ENCODE results near the gene RAPGEF4.

RAPGEF4 gene

GRCh38 chr2:172953970-172954852, 218.6 kb downstream of the RAPGEF4 start:
- no peaks in the 10 kb centered on the region for H3K9me3 Mint-ChIP-seq
- DNase-seq: no peak
- H3K36me3 Mint-ChIP-seq: no peaks in the 10 kb centered on the region
- no peaks in the 10 kb centered on the region for H3K4me1 Mint-ChIP-seq
- peaks cover 11 to 35% of the 10 kb centered on the region in 2 donors for H3K27me3 Mint-ChIP-seq
- no peak overlapping the region for H3K27ac Mint-ChIP-seq
- no peak for ATAC-seq (replicated peaks)
- H3K4me3 Mint-ChIP-seq: no peak overlapping the region

DNA sequence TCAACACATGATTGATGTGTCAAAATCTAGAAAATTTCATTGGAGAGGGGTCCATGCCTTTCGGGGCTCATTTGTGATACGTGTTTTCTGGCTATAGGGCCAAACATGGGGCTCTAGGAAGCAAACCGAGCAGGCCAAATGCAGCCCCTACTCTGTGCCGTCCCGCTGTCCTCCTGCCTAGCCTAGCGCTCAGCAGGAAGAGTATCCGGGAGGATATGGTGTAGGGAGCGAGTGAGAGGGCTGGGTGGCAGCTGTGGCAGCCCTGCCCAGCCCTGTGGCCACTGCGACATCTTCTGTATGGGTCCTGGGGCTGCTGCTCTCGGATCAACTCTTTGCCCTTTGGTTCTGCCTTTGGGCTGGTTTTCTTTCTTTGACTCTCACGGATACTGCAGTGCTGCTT, 219.9 kb downstream of the RAPGEF4 start:
- H3K36me3 Mint-ChIP-seq: no peaks in the 10 kb centered on the region
- no peak overlapping the region for H3K4me3 Mint-ChIP-seq
- no peaks in the 10 kb centered on the region for H3K4me1 Mint-ChIP-seq
- peaks cover 16 to 40% of the 10 kb centered on the region in 2 donors for H3K27me3 Mint-ChIP-seq
- DNase-seq (no peak), ATAC-seq (replicated peaks) (no peak)
- no peak overlapping the region for H3K27ac Mint-ChIP-seq
- H3K9me3 Mint-ChIP-seq: no peaks in the 10 kb centered on the region

DNA sequence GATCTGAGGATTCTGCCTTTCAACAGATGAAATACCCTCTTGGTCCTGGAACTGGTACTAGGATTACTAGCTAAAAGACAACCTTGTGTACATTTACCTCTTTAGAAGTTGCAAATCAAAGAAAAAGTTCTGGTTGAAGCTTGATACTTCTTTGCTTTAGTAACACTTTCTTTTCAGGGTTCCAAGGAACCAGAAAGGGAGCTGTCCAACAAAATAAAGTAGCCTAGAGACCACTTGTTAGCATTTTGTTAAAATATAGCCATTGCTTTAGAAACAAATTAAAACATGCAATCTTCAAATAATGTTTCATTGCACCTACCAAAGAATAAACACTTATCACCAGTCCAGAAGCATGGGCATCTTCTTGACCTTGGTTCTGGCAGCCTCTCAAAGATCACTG, 222.1 kb downstream of the RAPGEF4 start:
- DNase-seq (no peak), ATAC-seq (replicated peaks) (no peak)
- peaks cover 16 to 33% of the 10 kb centered on the region in 2 donors for H3K27me3 Mint-ChIP-seq
- H3K36me3 Mint-ChIP-seq: no peaks in the 10 kb centered on the region
- H3K27ac Mint-ChIP-seq: no peak overlapping the region
- H3K9me3 Mint-ChIP-seq: no peaks in the 10 kb centered on the region
- H3K4me1 Mint-ChIP-seq: no peaks in the 10 kb centered on the region
- H3K4me3 Mint-ChIP-seq: no peak overlapping the region

DNA sequence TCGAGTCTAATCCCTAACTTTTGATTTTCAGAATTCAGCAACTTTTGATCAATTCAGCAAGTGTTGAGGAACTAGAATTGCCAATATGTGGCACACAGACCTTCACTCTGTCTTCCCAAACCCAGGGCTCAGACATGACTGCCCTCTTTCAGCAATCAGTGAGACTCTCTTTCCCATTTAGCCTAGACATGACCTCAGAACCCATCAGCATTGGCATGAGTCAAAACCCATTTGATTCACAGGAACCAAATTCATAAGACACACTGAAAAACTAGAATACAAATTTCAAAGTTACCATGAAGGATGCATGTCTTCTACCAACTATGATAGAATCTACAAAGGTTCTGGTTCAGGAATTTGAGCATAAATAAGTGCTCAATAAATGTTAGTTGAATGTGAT, 226.4 kb downstream of the RAPGEF4 start:
- Mint-ChIP-seq H3K9me3 (no peaks in the 10 kb centered on the region), H3K4me1 (peaks cover 0 to 1% of the 10 kb centered on the region in 2 donors), H3K4me3 (no peak overlapping the region), H3K27ac (no peak overlapping the region), H3K27me3 (peaks cover 11 to 13% of the 10 kb centered on the region in 2 donors), H3K36me3 (no peaks in the 10 kb centered on the region)
- ATAC-seq (replicated peaks) (no peak), DNase-seq (no peak)

- no peak overlapping the region for H3K4me3 Mint-ChIP-seq
- H3K27ac Mint-ChIP-seq: no peak overlapping the region
- peaks cover 11 to 13% of the 10 kb centered on the region in 2 donors for H3K27me3 Mint-ChIP-seq
- DNase-seq: no peak
- H3K36me3 Mint-ChIP-seq: no peaks in the 10 kb centered on the region
- peaks cover 0 to 1% of the 10 kb centered on the region in 2 donors for H3K4me1 Mint-ChIP-seq
- H3K9me3 Mint-ChIP-seq: no peaks in the 10 kb centered on the region
- peak; percentile 27 to 48 for ATAC-seq (replicated peaks)
Observed at GRCh38 chr2:172962824-172963223, 227.2 kb downstream of the RAPGEF4 start.

- peaks cover 1 to 5% of the 10 kb centered on the region in 2 donors for H3K27me3 Mint-ChIP-seq
- no peaks in the 10 kb centered on the region for H3K36me3 Mint-ChIP-seq
Observed at GRCh38 chr2:172964511-172965139, 229.0 kb downstream of the RAPGEF4 start.

DNA sequence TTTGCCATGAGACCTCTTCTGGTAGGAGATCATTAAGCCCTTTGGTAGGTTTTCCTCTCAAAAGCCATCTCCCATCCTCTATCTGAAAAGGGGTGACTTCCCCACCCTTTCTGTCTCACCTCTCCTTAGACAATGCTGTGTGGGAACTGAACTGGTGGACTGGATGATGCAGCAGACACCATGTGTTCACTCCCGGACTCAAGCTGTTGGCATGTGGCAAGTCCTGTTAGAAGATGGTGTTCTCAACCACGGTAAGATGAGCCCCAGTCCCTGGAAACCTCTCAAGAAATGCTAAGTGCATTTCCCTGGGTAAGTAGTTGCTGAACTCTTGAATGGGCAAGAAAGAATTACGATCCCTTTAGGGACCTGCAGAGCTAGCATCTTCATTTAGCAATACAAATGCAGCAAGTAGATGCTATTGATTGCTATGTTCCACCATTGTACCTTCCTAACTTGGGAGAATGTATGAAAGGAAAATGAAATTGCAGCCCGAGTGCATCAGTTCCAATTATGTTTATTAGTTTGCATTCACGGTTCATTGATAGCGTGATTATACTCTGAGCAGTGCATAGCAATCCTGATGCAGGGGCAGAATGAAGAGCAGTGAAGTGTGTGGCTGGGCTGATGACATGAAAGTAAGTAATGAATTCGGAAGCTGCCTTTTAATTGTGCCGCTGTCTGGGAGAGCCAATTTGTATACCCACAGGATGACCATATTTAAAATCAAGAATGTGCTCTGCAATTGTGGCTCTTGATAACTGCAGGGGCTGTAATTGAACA, 230.0 kb downstream of the RAPGEF4 start:
- Mint-ChIP-seq H3K4me1 (peaks cover 0 to 1% of the 10 kb centered on the region in 2 donors), H3K36me3 (no peaks in the 10 kb centered on the region), H3K4me3 (no peak overlapping the region), H3K27me3 (peaks cover 7 to 10% of the 10 kb centered on the region in 2 donors), H3K27ac (no peak overlapping the region), H3K9me3 (no peaks in the 10 kb centered on the region)
- ATAC-seq (replicated peaks) (no peak), DNase-seq (no peak)

More at GRCh38 chr2:172964511-172965139, 229.0 kb downstream of the RAPGEF4 start:
- Mint-ChIP-seq H3K9me3 (no peaks in the 10 kb centered on the region), H3K4me3 (no peak overlapping the region), H3K27ac (no peak overlapping the region), H3K4me1 (peaks cover 0 to 1% of the 10 kb centered on the region in 2 donors)
- no peak for ATAC-seq (replicated peaks)
- DNase-seq: no peak

- DNase-seq (no peak), ATAC-seq (replicated peaks) (no peak)
- H3K4me3 Mint-ChIP-seq: no peak overlapping the region
- H3K9me3 Mint-ChIP-seq: no peaks in the 10 kb centered on the region
- H3K27me3 Mint-ChIP-seq: peaks cover 11 to 14% of the 10 kb centered on the region in 2 donors
- H3K4me1 Mint-ChIP-seq: peaks cover 0 to 1% of the 10 kb centered on the region in 2 donors
- H3K27ac Mint-ChIP-seq: no peak overlapping the region
- no peaks in the 10 kb centered on the region for H3K36me3 Mint-ChIP-seq
Observed at GRCh38 chr2:172967036-172967982, 231.7 kb downstream of the RAPGEF4 start.

DNA sequence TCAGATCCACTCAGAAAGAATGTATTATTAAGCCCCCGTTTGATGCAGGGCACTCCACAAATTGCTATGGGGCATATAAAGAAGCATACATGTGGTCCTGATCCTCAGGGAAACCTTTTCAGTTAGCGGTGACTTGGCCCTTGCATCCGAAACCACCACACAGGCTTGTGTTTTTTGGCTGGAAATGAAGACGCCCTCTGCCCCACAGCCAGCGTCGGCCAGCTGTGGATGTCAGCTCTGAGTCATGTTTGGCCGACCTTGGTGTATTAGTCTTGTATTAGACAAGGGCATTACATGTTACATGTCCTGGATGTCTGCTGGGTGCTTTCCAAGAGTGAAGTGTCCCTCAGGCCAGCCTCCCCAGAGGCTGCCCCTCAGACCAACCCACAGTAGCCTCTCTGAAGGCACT, 232.4 kb downstream of the RAPGEF4 start:
- ATAC-seq (replicated peaks) (no peak), DNase-seq (no peak)
- Mint-ChIP-seq H3K4me3 (no peak overlapping the region), H3K9me3 (no peaks in the 10 kb centered on the region), H3K27ac (no peak overlapping the region), H3K27me3 (peaks cover 11 to 15% of the 10 kb centered on the region in 2 donors), H3K36me3 (no peaks in the 10 kb centered on the region), H3K4me1 (no peaks in the 10 kb centered on the region)

DNA sequence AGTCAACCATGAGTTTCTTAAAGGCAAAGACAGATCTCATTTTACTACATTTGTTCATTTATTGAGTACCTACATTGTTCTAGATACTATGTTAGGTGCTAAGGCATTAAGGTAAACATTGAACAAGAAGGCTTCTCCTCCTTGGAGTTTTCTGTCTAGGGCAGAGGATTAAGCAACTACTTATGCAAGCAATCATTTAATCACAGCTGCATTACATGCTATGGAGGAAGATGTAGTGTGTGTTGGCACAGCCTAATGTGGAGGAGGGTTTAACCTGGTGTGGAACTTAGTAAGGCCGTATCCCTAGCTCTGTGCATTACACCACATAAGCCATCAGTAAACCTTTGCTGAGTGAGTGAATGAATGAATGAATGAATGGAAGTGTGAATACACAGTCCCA, 233.5 kb downstream of the RAPGEF4 start:
- no peaks in the 10 kb centered on the region for H3K9me3 Mint-ChIP-seq
- H3K4me3 Mint-ChIP-seq: no peak overlapping the region
- H3K27ac Mint-ChIP-seq: no peak overlapping the region
- no peak for DNase-seq
- no peak for ATAC-seq (replicated peaks)
- H3K36me3 Mint-ChIP-seq: no peaks in the 10 kb centered on the region
- H3K27me3 Mint-ChIP-seq: peaks cover 20 to 26% of the 10 kb centered on the region in 2 donors
- H3K4me1 Mint-ChIP-seq: no peaks in the 10 kb centered on the region

GRCh38 chr2:172969609-172970008, 234.0 kb downstream of the RAPGEF4 start:
- no peak overlapping the region for H3K27ac Mint-ChIP-seq
- H3K4me1 Mint-ChIP-seq: no peaks in the 10 kb centered on the region
- no peak overlapping the region for H3K4me3 Mint-ChIP-seq
- no peak for ATAC-seq (replicated peaks)
- no peaks in the 10 kb centered on the region for H3K36me3 Mint-ChIP-seq
- DNase-seq: no peak
- H3K9me3 Mint-ChIP-seq: no peaks in the 10 kb centered on the region
- H3K27me3 Mint-ChIP-seq: peaks cover 20 to 26% of the 10 kb centered on the region in 2 donors

GRCh38 chr2:172970660-172971059, 235.0 kb downstream of the RAPGEF4 start:
- ATAC-seq (replicated peaks) (no peak), DNase-seq (no peak)
- H3K9me3 Mint-ChIP-seq: no peaks in the 10 kb centered on the region
- no peaks in the 10 kb centered on the region for H3K36me3 Mint-ChIP-seq
- no peak overlapping the region for H3K4me3 Mint-ChIP-seq
- H3K27ac Mint-ChIP-seq: no peak overlapping the region
- H3K4me1 Mint-ChIP-seq: no peaks in the 10 kb centered on the region
- peaks cover 20 to 26% of the 10 kb centered on the region in 2 donors for H3K27me3 Mint-ChIP-seq

GRCh38 chr2:172972005-172972619, 236.5 kb downstream of the RAPGEF4 start:
- DNase-seq: no peak
- no peak overlapping the region for H3K4me3 Mint-ChIP-seq
- H3K27ac Mint-ChIP-seq: no peak overlapping the region
- H3K4me1 Mint-ChIP-seq: no peaks in the 10 kb centered on the region
- peak; percentile 75 to 81 for ATAC-seq (replicated peaks)
- H3K9me3 Mint-ChIP-seq: no peaks in the 10 kb centered on the region
- H3K36me3 Mint-ChIP-seq: no peaks in the 10 kb centered on the region
- H3K27me3 Mint-ChIP-seq: peaks cover 25 to 29% of the 10 kb centered on the region in 2 donors

Measured in stimulated activated naive B cell treated with anti-CD40 and anti-IgM and Interleukin-4, amounts not matched to agents 10 μg/mL and 1 μg/mL and 100 μg/mL, for 72 hours (primary cell).